ENCODE measurements around the gene IGF1R. TPM values are rescaled to one million over a fixed set of nuclear protein-coding genes. Genes with fewer than 3 reads are reported as not detected.

The IGF1R gene
- total RNA-seq, 4 donors from 2014 or later = 31.6 to 87.8 (median 60.0) TPM

- H3K36me3 ChIP-seq = no peaks in the 10 kb centered on the region
- H3K9me3 ChIP-seq = no peaks in the 10 kb centered on the region
- no peak overlapping the region for H3K4me3 ChIP-seq
- peaks cover 0 to 42% (median 7%) of the 10 kb centered on the region in 3 donors for H3K4me1 ChIP-seq
- H3K27me3 ChIP-seq = no peaks in the 10 kb centered on the region
- no peak for ATAC-seq
- no peak overlapping the region for H3K27ac ChIP-seq
- no CpG with 5 or more reads among the region's 2 CpGs for WGBS, 2 donors (ENCODE audit: low coverage in 1 of 2)
- TF ChIP-seq POLR2A (IDR thresholded peaks at IDR 0.05) = no peak
These were observed 117.3 kb downstream of the IGF1R start for GRCh38 chr15:98765610-98766009.

GRCh38 chr15:98767692-98768091 is 119.4 kb downstream of the IGF1R start:
- no peak for ATAC-seq
- H3K4me1 ChIP-seq = peaks cover 0 to 35% (median 4%) of the 10 kb centered on the region in 3 donors
- no peaks in the 10 kb centered on the region for H3K9me3 ChIP-seq
- TF ChIP-seq, protein P1, sequence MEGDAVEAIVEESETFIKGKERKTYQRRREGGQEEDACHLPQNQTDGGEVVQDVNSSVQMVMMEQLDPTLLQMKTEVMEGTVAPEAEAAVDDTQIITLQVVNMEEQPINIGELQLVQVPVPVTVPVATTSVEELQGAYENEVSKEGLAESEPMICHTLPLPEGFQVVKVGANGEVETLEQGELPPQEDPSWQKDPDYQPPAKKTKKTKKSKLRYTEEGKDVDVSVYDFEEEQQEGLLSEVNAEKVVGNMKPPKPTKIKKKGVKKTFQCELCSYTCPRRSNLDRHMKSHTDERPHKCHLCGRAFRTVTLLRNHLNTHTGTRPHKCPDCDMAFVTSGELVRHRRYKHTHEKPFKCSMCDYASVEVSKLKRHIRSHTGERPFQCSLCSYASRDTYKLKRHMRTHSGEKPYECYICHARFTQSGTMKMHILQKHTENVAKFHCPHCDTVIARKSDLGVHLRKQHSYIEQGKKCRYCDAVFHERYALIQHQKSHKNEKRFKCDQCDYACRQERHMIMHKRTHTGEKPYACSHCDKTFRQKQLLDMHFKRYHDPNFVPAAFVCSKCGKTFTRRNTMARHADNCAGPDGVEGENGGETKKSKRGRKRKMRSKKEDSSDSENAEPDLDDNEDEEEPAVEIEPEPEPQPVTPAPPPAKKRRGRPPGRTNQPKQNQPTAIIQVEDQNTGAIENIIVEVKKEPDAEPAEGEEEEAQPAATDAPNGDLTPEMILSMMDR (IDR thresholded peaks at IDR 0.05) = no peak
- no peak for TF ChIP-seq POLR2AphosphoS5 (IDR thresholded peaks at IDR 0.05)
- no peak for TF ChIP-seq EP300 (IDR thresholded peaks at IDR 0.05)
- no peak for TF ChIP-seq POLR2A (IDR thresholded peaks at IDR 0.05)
- H3K4me3 ChIP-seq = no peak overlapping the region
- no peaks in the 10 kb centered on the region for H3K36me3 ChIP-seq
- 91 to 100% methylated on average over 3 to 4 of the region's 4 CpGs for WGBS, 2 donors (ENCODE audit: low coverage in 1 of 2)
- H3K27me3 ChIP-seq = no peaks in the 10 kb centered on the region
- H3K27ac ChIP-seq = no peak overlapping the region

DNA sequence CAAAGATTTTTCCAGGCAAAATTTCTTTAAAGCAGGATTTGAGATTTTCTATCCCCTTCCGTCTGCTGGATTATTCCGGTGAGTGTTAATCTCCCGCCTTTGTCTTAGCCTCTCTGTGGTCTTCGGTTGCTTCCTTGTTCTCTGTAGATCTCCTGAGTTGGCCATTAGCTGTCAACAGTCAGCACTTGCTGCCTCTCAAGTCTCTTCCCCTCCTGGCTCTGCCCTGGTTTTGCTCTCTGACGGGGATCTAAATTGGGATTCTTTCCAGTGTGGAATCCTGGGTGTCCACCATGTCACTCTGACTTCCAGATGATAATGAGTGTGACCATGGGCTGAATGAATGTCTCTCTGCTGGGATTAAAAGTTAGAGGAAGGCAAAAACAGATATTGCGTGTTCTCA is 121.5 kb downstream of the IGF1R start:
- Histone ChIP-seq H3K4me1 (peaks cover 0 to 17% (median 0%) of the 10 kb centered on the region in 3 donors), H3K36me3 (no peaks in the 10 kb centered on the region), H3K27me3 (no peaks in the 10 kb centered on the region), H3K9me3 (no peaks in the 10 kb centered on the region), H3K27ac (no peak overlapping the region), H3K4me3 (no peak overlapping the region)
- TF ChIP-seq EP300 (IDR thresholded peaks at IDR 0.05) (no peak), POLR2A (IDR thresholded peaks at IDR 0.05) (no peak), POLR2AphosphoS5 (IDR thresholded peaks at IDR 0.05) (no peak)
- TF ChIP-seq, protein P1 (IDR thresholded peaks at IDR 0.05) = no peak
- 86 to 93% methylated on average over 4 to 6 of the region's 6 CpGs for WGBS, 2 donors (ENCODE audit: low coverage in 1 of 2)
- no peak for ATAC-seq

- Histone ChIP-seq H3K27ac (no peak overlapping the region), H3K36me3 (no peaks in the 10 kb centered on the region), H3K27me3 (no peaks in the 10 kb centered on the region), H3K4me3 (no peak overlapping the region), H3K4me1 (peaks cover 0 to 15% (median 0%) of the 10 kb centered on the region in 3 donors), H3K9me3 (no peaks in the 10 kb centered on the region)
- WGBS, 2 donors (ENCODE audit: low coverage in 1 of 2) = 51 to 53% methylated on average over 3 of the region's 3 CpGs
- TF ChIP-seq POLR2A (IDR thresholded peaks at IDR 0.05) = no peak
- no peak for TF ChIP-seq EP300 (IDR thresholded peaks at IDR 0.05)
- no peak for TF ChIP-seq POLR2AphosphoS5 (IDR thresholded peaks at IDR 0.05)
- TF ChIP-seq, protein P1 (IDR thresholded peaks at IDR 0.05) = no peak
- no peak for ATAC-seq
These were observed 122.6 kb downstream of the IGF1R start for GRCh38 chr15:98770984-98771383.

GRCh38 chr15:98771541-98771940 is 123.2 kb downstream of the IGF1R start:
- no peak for TF ChIP-seq POLR2A (IDR thresholded peaks at IDR 0.05)
- TF ChIP-seq, protein P1 (IDR thresholded peaks at IDR 0.05) = no peak
- no peak for TF ChIP-seq POLR2AphosphoS5 (IDR thresholded peaks at IDR 0.05)
- no peak for TF ChIP-seq EP300 (IDR thresholded peaks at IDR 0.05)
- Histone ChIP-seq H3K27ac (no peak overlapping the region), H3K4me3 (no peak overlapping the region), H3K36me3 (no peaks in the 10 kb centered on the region), H3K4me1 (peaks cover 0 to 20% (median 0%) of the 10 kb centered on the region in 3 donors), H3K27me3 (no peaks in the 10 kb centered on the region), H3K9me3 (no peaks in the 10 kb centered on the region)
- ATAC-seq = no peak
- 56 to 58% methylated on average over 4 of the region's 4 CpGs for WGBS, 2 donors (ENCODE audit: low coverage in 1 of 2)
